ENCODE results near the gene BCAS1.

DNA sequence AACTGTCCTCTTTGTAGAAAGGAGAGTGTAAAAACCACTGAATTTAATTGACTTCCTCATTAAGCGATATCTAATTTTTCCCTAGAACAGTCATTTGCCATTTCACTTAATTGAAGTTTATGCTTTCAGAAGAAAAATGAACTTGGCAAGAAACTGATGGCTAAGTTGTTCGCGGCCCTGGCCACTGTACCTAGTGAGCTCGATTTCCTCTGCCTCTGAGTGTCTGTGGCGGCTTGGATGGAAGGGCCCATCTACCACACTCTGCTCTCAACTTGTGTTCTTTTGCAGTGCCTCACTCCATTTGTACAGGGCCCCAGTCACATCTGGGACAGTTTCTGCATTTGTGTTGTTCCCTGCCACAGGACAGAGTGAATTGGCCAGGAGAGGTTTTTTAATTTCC is 102.9 kb downstream of the BCAS1 start:
- TF ChIP-seq, protein P1, sequence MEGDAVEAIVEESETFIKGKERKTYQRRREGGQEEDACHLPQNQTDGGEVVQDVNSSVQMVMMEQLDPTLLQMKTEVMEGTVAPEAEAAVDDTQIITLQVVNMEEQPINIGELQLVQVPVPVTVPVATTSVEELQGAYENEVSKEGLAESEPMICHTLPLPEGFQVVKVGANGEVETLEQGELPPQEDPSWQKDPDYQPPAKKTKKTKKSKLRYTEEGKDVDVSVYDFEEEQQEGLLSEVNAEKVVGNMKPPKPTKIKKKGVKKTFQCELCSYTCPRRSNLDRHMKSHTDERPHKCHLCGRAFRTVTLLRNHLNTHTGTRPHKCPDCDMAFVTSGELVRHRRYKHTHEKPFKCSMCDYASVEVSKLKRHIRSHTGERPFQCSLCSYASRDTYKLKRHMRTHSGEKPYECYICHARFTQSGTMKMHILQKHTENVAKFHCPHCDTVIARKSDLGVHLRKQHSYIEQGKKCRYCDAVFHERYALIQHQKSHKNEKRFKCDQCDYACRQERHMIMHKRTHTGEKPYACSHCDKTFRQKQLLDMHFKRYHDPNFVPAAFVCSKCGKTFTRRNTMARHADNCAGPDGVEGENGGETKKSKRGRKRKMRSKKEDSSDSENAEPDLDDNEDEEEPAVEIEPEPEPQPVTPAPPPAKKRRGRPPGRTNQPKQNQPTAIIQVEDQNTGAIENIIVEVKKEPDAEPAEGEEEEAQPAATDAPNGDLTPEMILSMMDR (IDR thresholded peaks at IDR 0.05; ENCODE audit: insufficient read depth, low read length): no peak
- TF ChIP-seq GABPA (IDR thresholded peaks at IDR 0.05; ENCODE audit: low read depth) (no peak), POLR2AphosphoS5 (IDR thresholded peaks at IDR 0.05; ENCODE audit: low read depth) (no peak)
